GM12874 (cell line): ENCODE measurements around the gene MEX3A.

Source experiments
- TF ChIP-seq, protein P1 (sequence below): IDR thresholded peaks from 2 replicates; pipeline ENCODE4 v1.5.1; 2011; ENCODE audit warnings: low read depth, mild to moderate bottlenecking, control low read depth, low read length, moderate library complexity; ENCODE audit not compliant: insufficient read depth

MEX3A gene, protein sequence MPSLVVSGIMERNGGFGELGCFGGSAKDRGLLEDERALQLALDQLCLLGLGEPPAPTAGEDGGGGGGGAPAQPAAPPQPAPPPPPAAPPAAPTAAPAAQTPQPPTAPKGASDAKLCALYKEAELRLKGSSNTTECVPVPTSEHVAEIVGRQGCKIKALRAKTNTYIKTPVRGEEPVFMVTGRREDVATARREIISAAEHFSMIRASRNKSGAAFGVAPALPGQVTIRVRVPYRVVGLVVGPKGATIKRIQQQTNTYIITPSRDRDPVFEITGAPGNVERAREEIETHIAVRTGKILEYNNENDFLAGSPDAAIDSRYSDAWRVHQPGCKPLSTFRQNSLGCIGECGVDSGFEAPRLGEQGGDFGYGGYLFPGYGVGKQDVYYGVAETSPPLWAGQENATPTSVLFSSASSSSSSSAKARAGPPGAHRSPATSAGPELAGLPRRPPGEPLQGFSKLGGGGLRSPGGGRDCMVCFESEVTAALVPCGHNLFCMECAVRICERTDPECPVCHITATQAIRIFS

DNA sequence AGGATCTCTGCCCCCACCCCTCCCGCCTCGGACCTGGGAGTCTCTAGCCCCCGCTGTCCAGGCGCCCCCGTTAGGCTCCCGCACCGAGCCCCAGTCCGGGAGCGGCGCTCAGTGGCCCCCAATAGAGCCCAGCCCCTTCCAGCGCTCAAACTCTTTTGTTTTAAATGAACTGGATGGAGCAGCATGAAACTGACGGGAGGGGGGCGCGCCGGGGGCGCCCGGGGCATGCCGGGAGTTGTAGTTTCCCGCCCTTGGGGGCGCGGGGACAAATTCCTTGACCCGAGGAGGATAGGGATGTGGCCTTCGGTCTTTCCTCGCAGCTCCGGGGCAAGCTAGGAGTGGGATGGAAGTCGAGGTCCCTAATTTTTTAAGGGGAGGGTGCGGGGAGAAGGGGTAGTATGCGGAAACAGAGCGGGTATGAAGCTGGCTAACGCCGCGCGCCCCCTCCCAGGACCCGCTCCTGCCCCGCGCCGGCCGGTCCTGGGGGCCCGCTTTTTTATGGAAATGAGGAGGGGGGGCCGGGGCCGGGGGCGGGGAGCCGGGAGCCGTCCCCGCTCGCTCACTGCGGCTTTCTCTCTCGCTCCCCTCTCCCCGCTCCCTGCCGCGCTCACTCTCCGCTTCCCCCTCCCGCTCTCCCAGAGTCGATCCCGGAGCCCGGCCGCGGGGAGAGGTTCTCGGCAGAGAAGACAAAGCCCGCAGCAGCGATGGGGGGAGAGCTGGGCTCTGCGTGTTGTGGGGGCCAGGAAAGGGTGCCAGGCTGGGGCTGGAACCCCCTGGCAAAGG, at the start of gene MEX3A:
TSS of gene MEX3A (minus strand) at position 157 of the 783 bp plus-strand sequence. CDS start 467 bp downstream, outside the sequence.
- TF ChIP-seq, protein P1, sequence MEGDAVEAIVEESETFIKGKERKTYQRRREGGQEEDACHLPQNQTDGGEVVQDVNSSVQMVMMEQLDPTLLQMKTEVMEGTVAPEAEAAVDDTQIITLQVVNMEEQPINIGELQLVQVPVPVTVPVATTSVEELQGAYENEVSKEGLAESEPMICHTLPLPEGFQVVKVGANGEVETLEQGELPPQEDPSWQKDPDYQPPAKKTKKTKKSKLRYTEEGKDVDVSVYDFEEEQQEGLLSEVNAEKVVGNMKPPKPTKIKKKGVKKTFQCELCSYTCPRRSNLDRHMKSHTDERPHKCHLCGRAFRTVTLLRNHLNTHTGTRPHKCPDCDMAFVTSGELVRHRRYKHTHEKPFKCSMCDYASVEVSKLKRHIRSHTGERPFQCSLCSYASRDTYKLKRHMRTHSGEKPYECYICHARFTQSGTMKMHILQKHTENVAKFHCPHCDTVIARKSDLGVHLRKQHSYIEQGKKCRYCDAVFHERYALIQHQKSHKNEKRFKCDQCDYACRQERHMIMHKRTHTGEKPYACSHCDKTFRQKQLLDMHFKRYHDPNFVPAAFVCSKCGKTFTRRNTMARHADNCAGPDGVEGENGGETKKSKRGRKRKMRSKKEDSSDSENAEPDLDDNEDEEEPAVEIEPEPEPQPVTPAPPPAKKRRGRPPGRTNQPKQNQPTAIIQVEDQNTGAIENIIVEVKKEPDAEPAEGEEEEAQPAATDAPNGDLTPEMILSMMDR, result no peak

DNA sequence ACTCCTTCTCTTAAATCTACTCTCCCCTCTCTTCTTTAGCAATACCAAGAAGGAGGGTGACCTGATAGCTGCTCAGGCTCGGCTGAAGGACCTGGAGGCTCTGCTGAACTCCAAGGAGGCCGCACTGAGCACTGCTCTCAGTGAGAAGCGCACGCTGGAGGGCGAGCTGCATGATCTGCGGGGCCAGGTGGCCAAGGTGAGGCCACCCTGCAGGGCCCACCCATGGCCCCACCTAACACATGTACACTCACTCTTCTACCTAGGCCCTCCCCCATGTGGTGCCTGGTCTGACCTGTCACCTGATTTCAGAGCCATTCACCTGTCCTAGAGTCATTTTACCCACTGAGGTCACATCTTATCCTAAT, 48.3 kb upstream of the MEX3A start:
- TF ChIP-seq, protein P1, result no peak

DNA sequence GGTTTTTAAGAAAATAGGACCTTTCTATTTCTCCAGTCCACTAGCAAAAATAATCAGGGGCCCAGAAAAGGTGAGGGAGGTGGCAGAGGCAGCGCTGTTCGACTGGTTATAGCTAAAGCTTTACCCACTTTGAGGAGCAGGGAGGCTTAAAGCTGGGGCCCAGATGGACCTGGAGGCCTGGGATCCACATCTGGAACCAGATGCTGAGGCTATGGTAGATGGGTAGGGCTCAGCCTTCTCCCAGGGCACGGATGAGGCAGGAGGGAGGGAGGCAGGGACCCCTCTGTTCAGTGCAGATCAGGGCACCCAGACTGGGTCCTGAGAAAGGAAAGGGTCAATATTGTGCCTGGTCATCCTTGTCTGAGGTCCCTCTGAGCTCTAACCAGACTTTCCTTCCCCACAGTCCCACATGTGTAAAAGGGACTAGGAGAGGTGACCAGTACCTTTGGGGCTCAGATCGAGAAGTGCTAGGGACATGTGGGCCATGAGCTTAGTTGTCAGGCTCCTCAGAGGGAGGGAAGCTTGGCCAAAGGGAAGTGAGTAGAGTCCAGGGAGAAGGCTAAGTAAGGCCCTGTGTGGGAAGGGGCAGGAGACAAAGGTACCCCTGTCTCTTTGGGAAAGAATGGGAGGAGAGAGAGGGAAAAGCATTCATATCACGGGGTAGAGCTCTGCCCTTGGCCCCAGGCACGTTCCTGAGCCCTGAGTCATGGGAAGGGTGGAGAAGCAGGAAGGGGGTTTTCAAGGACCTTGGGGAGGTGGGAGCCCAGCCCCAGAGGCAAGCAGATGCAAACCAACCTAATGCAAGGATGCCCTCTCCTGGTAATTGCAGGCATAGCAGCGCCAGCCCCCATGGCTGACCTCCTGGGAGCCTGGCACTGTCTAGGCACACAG, 47.7 kb upstream of the MEX3A start:
- TF ChIP-seq, protein P1, result peak; percentile 95

DNA sequence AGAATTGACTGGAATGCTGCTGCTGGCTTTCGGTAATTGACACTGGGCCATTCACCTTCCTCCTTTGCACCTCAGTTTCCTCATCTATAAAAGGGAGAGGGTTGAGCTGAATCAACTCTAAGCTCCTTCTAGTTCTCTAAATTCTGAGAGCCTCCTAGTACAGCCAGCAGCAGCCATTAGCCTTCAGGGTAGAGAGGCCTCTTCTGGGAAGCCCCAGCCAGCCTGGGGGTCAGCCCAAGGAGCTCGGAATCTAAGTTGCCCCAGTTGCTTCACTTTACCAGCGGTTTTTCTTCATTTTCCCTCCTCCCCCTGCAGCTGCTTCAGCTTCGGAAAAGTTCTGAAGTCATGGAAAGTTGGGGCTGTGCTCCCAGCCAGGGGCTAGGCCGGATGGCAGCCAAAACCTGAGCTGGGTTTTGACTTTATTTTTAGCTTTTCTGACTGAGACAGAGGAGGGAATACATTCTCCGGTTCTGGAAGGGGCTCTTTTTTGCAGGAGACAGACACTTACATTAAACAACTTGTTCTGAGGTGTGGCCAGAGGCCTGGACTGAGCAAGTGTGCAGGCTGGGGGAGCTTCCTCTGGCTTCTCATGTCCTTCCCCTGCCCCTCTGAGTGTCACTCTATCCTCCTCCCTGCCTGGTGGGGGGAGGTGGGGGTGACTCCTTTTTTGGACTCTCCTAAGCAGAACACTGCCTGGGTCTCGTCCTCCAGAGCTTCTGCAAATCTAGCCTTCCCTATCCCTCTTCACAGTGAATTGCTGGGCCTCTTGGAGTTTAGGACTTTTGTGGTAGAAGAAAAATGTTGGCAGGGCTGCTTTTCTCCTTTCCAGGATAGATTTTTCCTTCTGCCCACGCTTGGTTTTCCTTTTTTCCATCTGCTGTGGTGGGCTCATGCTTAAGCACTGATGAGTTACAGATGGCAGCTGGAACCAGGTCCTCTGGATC, 46.7 kb upstream of the MEX3A start:
- TF ChIP-seq, protein P1, result no peak

DNA sequence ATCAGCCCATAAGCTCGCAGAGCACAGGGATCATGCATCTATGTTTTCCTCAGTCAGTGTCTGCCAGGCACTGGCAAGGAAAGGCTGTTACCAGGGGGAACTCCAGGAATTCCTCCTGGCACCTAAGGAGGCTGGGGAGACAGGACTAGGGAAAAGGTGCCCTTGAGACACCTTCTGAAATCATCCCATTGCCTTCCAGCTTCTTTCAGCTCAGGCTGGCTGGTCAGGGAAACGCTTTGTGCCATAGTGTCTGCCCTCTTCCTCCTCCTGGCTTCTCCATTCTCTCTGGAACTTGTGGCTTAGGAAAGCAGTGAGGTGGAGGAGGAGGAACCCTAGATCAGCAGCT, 46.0 kb upstream of the MEX3A start:
- TF ChIP-seq, protein P1, result no peak

DNA sequence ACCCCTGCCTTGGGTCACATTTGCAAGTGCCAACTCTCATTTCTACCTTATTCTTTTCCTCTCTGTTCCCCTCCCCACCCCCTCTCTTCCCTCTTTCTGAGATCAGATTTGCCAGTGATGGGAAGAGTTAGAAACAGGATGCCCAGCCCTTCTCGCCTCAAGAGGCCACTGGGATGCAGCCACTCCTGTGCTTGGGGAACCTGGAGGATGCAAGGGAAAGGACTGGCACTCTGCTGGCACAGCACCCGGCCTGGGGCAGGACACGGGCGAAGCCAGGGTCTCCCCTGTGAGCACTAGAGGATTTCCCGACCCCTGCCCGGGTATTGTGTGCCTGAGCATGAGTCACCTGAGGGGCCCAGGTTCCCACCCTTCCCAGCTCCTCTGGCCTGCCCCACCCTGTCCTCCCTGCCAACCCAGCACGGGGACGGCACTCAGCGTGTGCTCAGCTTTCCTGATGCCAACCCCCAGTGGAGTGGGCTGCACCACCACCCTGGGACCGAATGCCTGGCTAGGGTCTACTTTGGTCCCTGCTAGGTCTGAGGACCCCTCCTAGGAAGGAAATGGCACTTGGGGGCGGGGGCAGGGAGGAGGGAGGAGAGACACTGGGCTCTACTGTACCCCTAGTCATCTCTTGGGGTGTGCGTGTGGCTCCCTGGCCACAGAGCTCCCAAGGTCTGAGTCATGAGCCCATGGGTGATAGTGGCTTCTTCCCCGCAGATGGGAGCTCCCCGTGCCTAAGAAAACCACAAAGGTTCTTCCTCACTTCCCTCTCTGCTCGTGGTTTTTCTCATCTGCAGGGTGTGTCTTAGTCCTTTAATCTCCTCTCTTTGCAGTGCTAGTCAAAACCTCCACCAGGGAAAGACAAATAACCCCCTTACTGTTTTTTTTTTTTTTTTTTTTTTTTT, 44.6 kb upstream of the MEX3A start:
- TF ChIP-seq, protein P1, result no peak
